Measurements from ENCODE around the gene ZNF507. TPM values are rescaled to one million over a fixed set of nuclear protein-coding genes. Genes with fewer than 3 reads are reported as not detected.

ZNF507 gene
- total and polyA plus RNA-seq, 4 experiments from 2014 or later, result 5.0 to 40.8 (median 23.5) TPM

DNA sequence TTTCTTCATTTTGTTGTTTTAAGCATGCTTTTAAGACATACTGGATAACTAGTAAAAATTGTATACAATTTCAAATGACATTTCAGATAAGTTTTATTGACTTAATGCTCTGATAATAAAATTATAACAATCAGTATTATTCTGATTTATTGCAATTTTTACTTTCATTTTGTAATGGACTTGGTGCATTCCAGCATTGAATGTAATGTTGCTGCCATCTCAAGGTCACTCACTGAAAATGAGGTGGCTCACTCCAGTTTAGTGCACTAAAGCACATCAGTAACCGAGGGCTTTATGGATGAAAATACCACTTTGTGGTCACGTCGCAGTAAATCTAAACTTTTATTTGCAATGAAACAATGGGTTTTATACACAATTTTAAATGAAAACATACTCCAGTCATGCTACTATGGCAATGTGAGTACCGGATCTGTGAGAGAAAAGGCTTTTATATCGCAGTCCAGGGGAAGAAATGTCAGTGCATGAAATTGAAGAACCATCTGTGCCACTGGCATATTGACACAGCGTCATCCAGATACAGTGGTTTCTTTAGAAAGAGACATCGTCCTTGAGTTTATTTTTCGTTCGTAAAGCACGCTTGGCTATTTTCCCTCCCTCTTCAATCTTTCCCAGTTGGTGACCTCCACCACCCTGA lies 20.7 kb upstream of the ZNF507 start:
- intact Hi-C loops (cut with micrococcal nuclease), result no loop called here
- no peaks in the 10 kb centered on the region for H3K9me3 ChIP-seq (ENCODE audit: control insufficient read depth in 1 of 2, low read length in 2 of 2)
- Mint-ChIP-seq H3K36me3 (no peaks in the 10 kb centered on the region), H3K9me3 (no peaks in the 10 kb centered on the region), H3K4me3 (no peak overlapping the region), H3K27me3 (peaks cover 12 to 26% of the 10 kb centered on the region in 2 donors), H3K27ac (no peak overlapping the region), H3K4me1 (peaks cover 0 to 2% (median 0%) of the 10 kb centered on the region in 4 donors)
- no peaks in the 10 kb centered on the region for H3K4me1 ChIP-seq (ENCODE audit: insufficient read depth, low read length)
- H3K27me3 ChIP-seq (ENCODE audit: insufficient read depth, low read length), result no peaks in the 10 kb centered on the region
- H3K36me3 ChIP-seq (ENCODE audit: insufficient read depth, low read length), result no peaks in the 10 kb centered on the region
- no peak overlapping the region for H3K27ac ChIP-seq (ENCODE audit: low read depth, low read length)
- CTCF ChIA-PET (ENCODE audit: partially characterized antibody), result no interaction called here
- POLR2A ChIA-PET (ENCODE audit: partially characterized antibody), result no interaction called here
- H3K4me3 ChIP-seq (ENCODE audit: low read length in 2 of 2), result no peak overlapping the region
- DNase-seq, result no peak

GRCh38 chr19:32330213-32330857 lies 15.1 kb upstream of the ZNF507 start:
- DNase-seq, result no peak
- H3K27ac Mint-ChIP-seq, result no peak overlapping the region
- intact Hi-C loops (cut with micrococcal nuclease), result no loop called here
- Histone ChIP-seq H3K4me3 (ENCODE audit: low read length in 2 of 2) (no peak overlapping the region), H3K4me1 (ENCODE audit: insufficient read depth, low read length) (no peaks in the 10 kb centered on the region), H3K9me3 (ENCODE audit: control insufficient read depth in 1 of 2, low read length in 2 of 2) (no peaks in the 10 kb centered on the region), H3K27me3 (ENCODE audit: insufficient read depth, low read length) (no peaks in the 10 kb centered on the region), H3K36me3 (ENCODE audit: insufficient read depth, low read length) (no peaks in the 10 kb centered on the region), H3K27ac (ENCODE audit: low read depth, low read length) (no peak overlapping the region)
- H3K27me3 Mint-ChIP-seq, result peaks cover 10 to 13% of the 10 kb centered on the region in 2 donors
- no peak overlapping the region for H3K4me3 Mint-ChIP-seq
- no peaks in the 10 kb centered on the region for H3K9me3 Mint-ChIP-seq
- H3K36me3 Mint-ChIP-seq, result no peaks in the 10 kb centered on the region
- ChIA-PET POLR2A (ENCODE audit: partially characterized antibody) (no interaction called here), CTCF (ENCODE audit: partially characterized antibody) (interaction anchor here (1.1 kb wide), 2 partner anchors 10 to 11 kb away, joined by 3 read pairs; no protein-coding TSS in a partner anchor)
- H3K4me1 Mint-ChIP-seq, result peaks cover 0 to 2% (median 0%) of the 10 kb centered on the region in 4 donors

GRCh38 chr19:32333227-32333626 lies 12.2 kb upstream of the ZNF507 start:
- H3K9me3 Mint-ChIP-seq, result no peaks in the 10 kb centered on the region
- intact Hi-C loops (cut with micrococcal nuclease), result no loop called here

GRCh38 chr19:32336259-32337083 lies 8.9 kb upstream of the ZNF507 start:
- Mint-ChIP-seq H3K27me3 (peaks cover 0 to 2% of the 10 kb centered on the region in 2 donors), H3K4me1 (no peaks in the 10 kb centered on the region), H3K9me3 (no peaks in the 10 kb centered on the region), H3K27ac (no peak overlapping the region), H3K4me3 (no peak overlapping the region), H3K36me3 (no peaks in the 10 kb centered on the region)
- no peak overlapping the region for H3K4me3 ChIP-seq (ENCODE audit: low read length in 2 of 2)
- no peaks in the 10 kb centered on the region for H3K36me3 ChIP-seq (ENCODE audit: insufficient read depth, low read length)
- H3K27me3 ChIP-seq (ENCODE audit: insufficient read depth, low read length), result no peaks in the 10 kb centered on the region
- POLR2A ChIA-PET (ENCODE audit: partially characterized antibody), result no interaction called here
- H3K9me3 ChIP-seq (ENCODE audit: control insufficient read depth in 1 of 2, low read length in 2 of 2), result no peaks in the 10 kb centered on the region
- intact Hi-C loops (cut with micrococcal nuclease), result no loop called here
- no peak for DNase-seq
- no peaks in the 10 kb centered on the region for H3K4me1 ChIP-seq (ENCODE audit: insufficient read depth, low read length)
- CTCF ChIA-PET (ENCODE audit: partially characterized antibody), result interaction anchor here (2.0 to 2.1 kb wide), 2 partner anchors 233 to 235 kb away, joined by 5 to 12 read pairs; no protein-coding TSS in a partner anchor
- H3K27ac ChIP-seq (ENCODE audit: low read depth, low read length), result no peak overlapping the region

More at GRCh38 chr19:32333227-32333626, 12.2 kb upstream of the ZNF507 start:
- no peaks in the 10 kb centered on the region for H3K27me3 ChIP-seq (ENCODE audit: insufficient read depth, low read length)
- Mint-ChIP-seq H3K27me3 (peaks cover 3 to 4% of the 10 kb centered on the region in 2 donors), H3K4me3 (no peak overlapping the region), H3K27ac (no peak overlapping the region), H3K4me1 (no peaks in the 10 kb centered on the region), H3K36me3 (no peaks in the 10 kb centered on the region)
- no peak for DNase-seq
- ChIA-PET POLR2A (ENCODE audit: partially characterized antibody) (no interaction called here), CTCF (ENCODE audit: partially characterized antibody) (no interaction called here)
- H3K4me1 ChIP-seq (ENCODE audit: insufficient read depth, low read length), result no peaks in the 10 kb centered on the region
- no peak overlapping the region for H3K4me3 ChIP-seq (ENCODE audit: low read length in 2 of 2)
- no peaks in the 10 kb centered on the region for H3K36me3 ChIP-seq (ENCODE audit: insufficient read depth, low read length)
- H3K9me3 ChIP-seq (ENCODE audit: control insufficient read depth in 1 of 2, low read length in 2 of 2), result no peaks in the 10 kb centered on the region
- no peak overlapping the region for H3K27ac ChIP-seq (ENCODE audit: low read depth, low read length)

GRCh38 chr19:32337084-32337808 lies 8.2 kb upstream of the ZNF507 start:
- DNase-seq, result no peak
- Histone ChIP-seq H3K36me3 (ENCODE audit: insufficient read depth, low read length) (no peaks in the 10 kb centered on the region), H3K27me3 (ENCODE audit: insufficient read depth, low read length) (no peaks in the 10 kb centered on the region), H3K9me3 (ENCODE audit: control insufficient read depth in 1 of 2, low read length in 2 of 2) (no peaks in the 10 kb centered on the region), H3K4me1 (ENCODE audit: insufficient read depth, low read length) (no peaks in the 10 kb centered on the region), H3K4me3 (ENCODE audit: low read length in 2 of 2) (no peak overlapping the region), H3K27ac (ENCODE audit: low read depth, low read length) (no peak overlapping the region)
- H3K27ac Mint-ChIP-seq, result no peak overlapping the region
- intact Hi-C loops (cut with micrococcal nuclease), result no loop called here
- H3K36me3 Mint-ChIP-seq, result no peaks in the 10 kb centered on the region
- no peaks in the 10 kb centered on the region for H3K4me1 Mint-ChIP-seq
- no peaks in the 10 kb centered on the region for H3K9me3 Mint-ChIP-seq
- H3K4me3 Mint-ChIP-seq, result no peak overlapping the region
- ChIA-PET CTCF (ENCODE audit: partially characterized antibody) (interaction anchor here (0.6 to 2.1 kb wide), 6 partner anchors 8 to 1605 kb away, joined by 3 to 12 read pairs (median 4); no protein-coding TSS in a partner anchor), POLR2A (ENCODE audit: partially characterized antibody) (no interaction called here)
- H3K27me3 Mint-ChIP-seq, result peaks cover 0 to 2% of the 10 kb centered on the region in 2 donors

GRCh38 chr19:32339423-32339822 lies 6.0 kb upstream of the ZNF507 start:
- intact Hi-C loops (cut with micrococcal nuclease), result no loop called here
- no peaks in the 10 kb centered on the region for H3K36me3 Mint-ChIP-seq
- no peaks in the 10 kb centered on the region for H3K4me1 Mint-ChIP-seq
- ChIA-PET CTCF (ENCODE audit: partially characterized antibody) (interaction anchor here (0.7 to 2.8 kb wide), 8 partner anchors 10 to 845 kb away, joined by 3 to 41 read pairs (median 4); no protein-coding TSS in a partner anchor), POLR2A (ENCODE audit: partially characterized antibody) (interaction anchor here (0.6 kb wide), 1 partner anchor 66 kb away, joined by 3 read pairs; the partner anchor contains the start of gene DPY19L3)
- no peaks in the 10 kb centered on the region for H3K27me3 ChIP-seq (ENCODE audit: insufficient read depth, low read length)
- H3K4me3 Mint-ChIP-seq, result no peak overlapping the region
- H3K27ac Mint-ChIP-seq, result no peak overlapping the region
- no peak overlapping the region for H3K27ac ChIP-seq (ENCODE audit: low read depth, low read length)
- no peaks in the 10 kb centered on the region for H3K9me3 ChIP-seq (ENCODE audit: control insufficient read depth in 1 of 2, low read length in 2 of 2)
- H3K27me3 Mint-ChIP-seq, result peaks cover 0 to 1% of the 10 kb centered on the region in 2 donors
- no peaks in the 10 kb centered on the region for H3K36me3 ChIP-seq (ENCODE audit: insufficient read depth, low read length)
- no peaks in the 10 kb centered on the region for H3K9me3 Mint-ChIP-seq
- H3K4me1 ChIP-seq (ENCODE audit: insufficient read depth, low read length), result no peaks in the 10 kb centered on the region
- no peak overlapping the region for H3K4me3 ChIP-seq (ENCODE audit: low read length in 2 of 2)
- DNase-seq, result no peak

Data from CD4-positive, alpha-beta memory T cell (primary cell).